Uterus (tissue), 2 donors: ENCODE data around the gene ERCC5.

ENCODE experiments used
- POLR2A ChIP-seq, 2 donors: fragments of 450-650 bp; IDR thresholded peaks; one replicate each; pipeline ENCODE4 v1.6.1; 2016; ENCODE audit warnings: antibody characterized with exemption in 2 of 2, mild to moderate bottlenecking in 1 of 2, moderate library complexity in 1 of 2
- TF ChIP-seq, protein P1 (sequence below), 4 experiments: fragments of 200-600 bp in 2 of 4; fragments of 450-650 bp in 2 of 4; sonication (generic) in 2 of 4; IDR thresholded peaks; one replicate each; pipeline ENCODE4 v1.5.1; 2016 to 2019; ENCODE audit warnings: antibody characterized with exemption in 4 of 4, mild to moderate bottlenecking in 2 of 4, moderate library complexity in 1 of 4

DNA sequence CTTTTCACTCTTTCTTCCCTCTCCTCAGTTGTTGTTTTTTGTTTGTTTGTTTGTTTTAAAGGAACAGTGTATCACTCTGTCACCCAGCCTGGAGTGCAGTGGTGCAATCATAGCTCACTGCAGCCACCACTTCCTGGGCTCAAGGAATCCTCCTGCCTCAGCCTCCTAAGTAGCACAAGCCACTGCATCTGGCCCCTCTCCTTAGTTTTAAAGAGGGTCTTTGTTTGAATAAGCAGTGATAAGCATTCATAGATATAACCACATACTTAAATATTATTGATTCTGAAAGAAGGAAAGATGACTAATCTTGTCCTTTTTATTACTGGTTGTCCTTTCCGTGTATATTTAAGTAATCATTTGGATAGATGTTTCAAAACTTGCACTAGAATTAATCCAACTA, 26.7 kb downstream of the ERCC5 start:
- TF ChIP-seq, protein P1, sequence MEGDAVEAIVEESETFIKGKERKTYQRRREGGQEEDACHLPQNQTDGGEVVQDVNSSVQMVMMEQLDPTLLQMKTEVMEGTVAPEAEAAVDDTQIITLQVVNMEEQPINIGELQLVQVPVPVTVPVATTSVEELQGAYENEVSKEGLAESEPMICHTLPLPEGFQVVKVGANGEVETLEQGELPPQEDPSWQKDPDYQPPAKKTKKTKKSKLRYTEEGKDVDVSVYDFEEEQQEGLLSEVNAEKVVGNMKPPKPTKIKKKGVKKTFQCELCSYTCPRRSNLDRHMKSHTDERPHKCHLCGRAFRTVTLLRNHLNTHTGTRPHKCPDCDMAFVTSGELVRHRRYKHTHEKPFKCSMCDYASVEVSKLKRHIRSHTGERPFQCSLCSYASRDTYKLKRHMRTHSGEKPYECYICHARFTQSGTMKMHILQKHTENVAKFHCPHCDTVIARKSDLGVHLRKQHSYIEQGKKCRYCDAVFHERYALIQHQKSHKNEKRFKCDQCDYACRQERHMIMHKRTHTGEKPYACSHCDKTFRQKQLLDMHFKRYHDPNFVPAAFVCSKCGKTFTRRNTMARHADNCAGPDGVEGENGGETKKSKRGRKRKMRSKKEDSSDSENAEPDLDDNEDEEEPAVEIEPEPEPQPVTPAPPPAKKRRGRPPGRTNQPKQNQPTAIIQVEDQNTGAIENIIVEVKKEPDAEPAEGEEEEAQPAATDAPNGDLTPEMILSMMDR (IDR thresholded peaks at IDR 0.05), result no peak
- TF ChIP-seq POLR2A (IDR thresholded peaks at IDR 0.05), result no peak
